Mesenchymal stem cell (in vitro differentiated cells and primary cell): ENCODE results near the gene LECT2.

Experiments used
- DNase-seq: peaks from one replicate; pipeline ENCODE4 v3.0.0-alpha.2; 2013
- H2AFZ ChIP-seq: one replicate; pipeline ENCODE4 v1.6.1; 2013; ENCODE audit warnings: low read depth, mild to moderate bottlenecking, control low read depth, inconsistent platforms, low read length, moderate library complexity
- H2AK5ac ChIP-seq: 2 replicates; pipeline ENCODE4 v1.6.1; 2013; ENCODE audit warnings: low read length, moderate library complexity, mild to moderate bottlenecking, inconsistent platforms; ENCODE audit not compliant: severe bottlenecking
- H2BK120ac ChIP-seq: one replicate; pipeline ENCODE4 v1.6.1; 2013; ENCODE audit warnings: low read depth, mild to moderate bottlenecking, inconsistent platforms, low read length, moderate library complexity
- H2BK12ac ChIP-seq, 2 experiments: one replicate each; pipeline ENCODE4 v1.6.1; 2013; ENCODE audit warnings: inconsistent platforms in 2 of 2, low read length in 2 of 2, mild to moderate bottlenecking in 2 of 2, moderate library complexity in 2 of 2, control low read depth in 1 of 2
- H2BK15ac ChIP-seq: one replicate; pipeline ENCODE4 v1.6.1; 2013; ENCODE audit warnings: mild to moderate bottlenecking, low read depth, inconsistent platforms; ENCODE audit not compliant: poor library complexity, severe bottlenecking
- H2BK5ac ChIP-seq: 2 replicates; pipeline ENCODE4 v1.6.1; 2013; ENCODE audit warnings: low read depth, mild to moderate bottlenecking, low read length, control low read depth, inconsistent platforms; ENCODE audit not compliant: poor library complexity, severe bottlenecking
- H3K14ac ChIP-seq, 2 experiments: one replicate each; pipeline ENCODE4 v1.6.1; 2013; ENCODE audit warnings: inconsistent platforms in 2 of 2, low read length in 2 of 2, control low read depth in 1 of 2, mild to moderate bottlenecking in 1 of 2, moderate library complexity in 1 of 2
- H3K18ac ChIP-seq, 2 experiments: one replicate each; pipeline ENCODE4 v1.6.1; 2013; ENCODE audit warnings: inconsistent platforms in 2 of 2, low read length in 2 of 2, control low read depth in 1 of 2, low read depth in 1 of 2, mild to moderate bottlenecking in 1 of 2
- H3K23ac ChIP-seq, 2 experiments: one replicate each; pipeline ENCODE4 v1.6.1; 2013; ENCODE audit warnings: inconsistent platforms in 2 of 2, low read length in 2 of 2, mild to moderate bottlenecking in 2 of 2, moderate library complexity in 2 of 2, control low read depth in 1 of 2
- H3K27ac ChIP-seq: 2 replicates; pipeline ENCODE4 v1.5.1; 2013; ENCODE audit warnings: mild to moderate bottlenecking, moderate library complexity, low read length, control low read depth, inconsistent platforms; ENCODE audit not compliant: poor library complexity, severe bottlenecking
- H3K27me3 ChIP-seq, 2 experiments: 2 replicates each; pipeline versions ENCODE4 v1.6.1 to v1.7.0; 2013; ENCODE audit warnings: low read length in 2 of 2, mild to moderate bottlenecking in 2 of 2, moderate library complexity in 2 of 2, control low read depth in 1 of 2, inconsistent platforms in 1 of 2; ENCODE audit not compliant: control insufficient read depth in 1 of 2, insufficient read depth in 1 of 2
- H3K36me3 ChIP-seq, 2 experiments: 2 replicates each; pipeline versions ENCODE4 v1.6.1 to v1.7.0; 2013; ENCODE audit warnings: low read length in 2 of 2, control low read depth in 1 of 2, inconsistent platforms in 1 of 2, low read depth in 1 of 2, mild to moderate bottlenecking in 1 of 2; ENCODE audit not compliant: insufficient read depth in 2 of 2, control insufficient read depth in 1 of 2
- H3K4ac ChIP-seq, 2 experiments: one replicate each; pipeline ENCODE4 v1.6.1; 2013; ENCODE audit warnings: inconsistent platforms in 2 of 2, low read length in 2 of 2, mild to moderate bottlenecking in 2 of 2, moderate library complexity in 2 of 2, control low read depth in 1 of 2, low read depth in 1 of 2
- H3K4me1 ChIP-seq: 2 replicates; pipeline ENCODE4 v1.6.1; 2013; ENCODE audit warnings: low read depth, low read length, control low read depth; ENCODE audit not compliant: control insufficient read depth, insufficient read depth
- H3K4me2 ChIP-seq: 2 replicates; pipeline ENCODE4 v1.6.1; 2013; ENCODE audit warnings: low read length, mild to moderate bottlenecking, inconsistent platforms; ENCODE audit not compliant: poor library complexity, severe bottlenecking
- H3K4me3 ChIP-seq, 2 experiments: 2 replicates each; pipeline versions ENCODE4 v1.5.1 to v1.7.0; 2013; ENCODE audit warnings: low read length in 2 of 2, mild to moderate bottlenecking in 2 of 2, control low read depth in 1 of 2, low read depth in 1 of 2; ENCODE audit not compliant: insufficient read depth in 1 of 2
- H3K79me1 ChIP-seq: replicated peaks from 2 replicates; pipeline ENCODE4 v1.6.1; 2013; ENCODE audit warnings: mild to moderate bottlenecking, control low read depth, low read length, inconsistent platforms; ENCODE audit not compliant: poor library complexity, severe bottlenecking
- H3K9ac ChIP-seq: 2 replicates; pipeline ENCODE4 v1.7.0; 2013; ENCODE audit warnings: mild to moderate bottlenecking, low read length, moderate library complexity
- H3K9me3 ChIP-seq: 2 replicates; pipeline ENCODE4 v1.7.0; 2013; ENCODE audit warnings: mild to moderate bottlenecking, low read length; ENCODE audit not compliant: control insufficient read depth
- H4K8ac ChIP-seq: one replicate; pipeline ENCODE4 v1.6.1; 2013; ENCODE audit warnings: inconsistent platforms, mild to moderate bottlenecking, low read length, moderate library complexity
- H4K91ac ChIP-seq: one replicate; pipeline ENCODE4 v1.6.1; 2013; ENCODE audit warnings: mild to moderate bottlenecking, low read length, inconsistent platforms
- WGBS: methylation state at CpG from one replicate; pipeline ENCODE4 v1.1.7; 2013; ENCODE audit warnings: mixed read lengths; 5-methylcytosine and 5-hydroxymethylcytosine counted together

Gene LECT2

GRCh38 chr5:135964670-135965320 is 10.0 kb upstream of the LECT2 start:
- Histone ChIP-seq H3K4me3 (no peak overlapping the region), H2BK5ac (no peak overlapping the region), H4K8ac (no peak overlapping the region), H3K79me1 (no peaks in the 10 kb centered on the region), H3K4ac (no peak overlapping the region), H3K36me3 (no peaks in the 10 kb centered on the region), H2AK5ac (no peak overlapping the region), H3K14ac (no peak overlapping the region), H2AFZ (no peak overlapping the region), H2BK120ac (no peak overlapping the region), H3K9me3 (no peaks in the 10 kb centered on the region), H3K23ac (no peak overlapping the region), H2BK15ac (no peak overlapping the region), H3K27me3 (no peaks in the 10 kb centered on the region), H3K27ac (no peak overlapping the region), H3K4me2 (no peak overlapping the region), H3K18ac (no peak overlapping the region), H3K9ac (no peak overlapping the region), H4K91ac (no peak overlapping the region), H2BK12ac (no peak overlapping the region), H3K4me1 (no peaks in the 10 kb centered on the region)
- WGBS: 100% methylated on average over 1 of the region's 1 CpG
- no peak for DNase-seq

- Histone ChIP-seq H3K9me3 (no peaks in the 10 kb centered on the region), H2AK5ac (no peak overlapping the region), H2AFZ (no peak overlapping the region), H3K4ac (no peak overlapping the region), H3K27ac (no peak overlapping the region), H3K27me3 (no peaks in the 10 kb centered on the region), H3K9ac (no peak overlapping the region), H3K4me3 (no peak overlapping the region), H3K4me2 (no peak overlapping the region), H2BK12ac (no peak overlapping the region), H3K23ac (no peak overlapping the region), H2BK120ac (no peak overlapping the region), H3K14ac (no peak overlapping the region), H3K79me1 (no peaks in the 10 kb centered on the region), H4K91ac (no peak overlapping the region), H2BK15ac (no peak overlapping the region), H4K8ac (no peak overlapping the region), H2BK5ac (no peak overlapping the region), H3K18ac (no peak overlapping the region), H3K36me3 (no peaks in the 10 kb centered on the region), H3K4me1 (no peaks in the 10 kb centered on the region)
- DNase-seq: no peak
- 86% methylated on average over 3 of the region's 4 CpGs for WGBS
Measured at GRCh38 chr5:135955525-135955924, 742 bp upstream of the LECT2 start.

GRCh38 chr5:135953850-135954249 is 933 bp downstream of the LECT2 start:
- Histone ChIP-seq H2BK120ac (no peak overlapping the region), H3K23ac (no peak overlapping the region), H3K18ac (no peak overlapping the region), H4K91ac (no peak overlapping the region), H4K8ac (no peak overlapping the region), H3K4me3 (no peak overlapping the region), H3K27me3 (no peaks in the 10 kb centered on the region), H2BK5ac (no peak overlapping the region), H3K79me1 (no peaks in the 10 kb centered on the region), H3K36me3 (no peaks in the 10 kb centered on the region), H3K4ac (no peak overlapping the region), H2AK5ac (no peak overlapping the region), H2BK15ac (no peak overlapping the region), H3K9me3 (no peaks in the 10 kb centered on the region), H3K4me2 (no peak overlapping the region), H3K14ac (no peak overlapping the region), H3K9ac (no peak overlapping the region), H2AFZ (no peak overlapping the region), H3K27ac (no peak overlapping the region), H3K4me1 (no peaks in the 10 kb centered on the region), H2BK12ac (no peak overlapping the region)
- DNase-seq: no peak
- WGBS: 83% methylated on average over 1 of the region's 2 CpGs

DNA sequence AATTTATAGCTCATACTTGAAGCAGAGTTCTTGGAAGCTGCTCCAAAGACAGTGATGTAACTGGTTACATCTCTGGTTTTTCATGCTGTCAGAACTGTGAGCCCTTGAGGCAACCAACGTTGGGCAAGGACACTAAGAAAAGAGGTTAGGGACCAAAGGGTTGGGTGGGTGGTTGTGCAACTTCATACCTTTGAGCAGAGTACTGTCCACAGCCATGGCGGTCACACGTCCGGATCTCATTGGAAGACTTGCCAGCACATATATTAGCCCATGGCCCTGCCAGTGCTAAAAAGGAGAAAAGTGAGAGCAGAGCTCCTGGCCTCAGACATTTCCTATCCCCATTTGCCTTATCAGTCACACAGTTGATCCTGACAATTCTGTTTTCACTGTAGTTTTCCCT is 2.1 kb downstream of the LECT2 start:
- H3K9ac ChIP-seq: no peak overlapping the region
- H3K18ac ChIP-seq: no peak overlapping the region
- H3K9me3 ChIP-seq: no peaks in the 10 kb centered on the region
- no peak overlapping the region for H4K8ac ChIP-seq
- WGBS: 84% methylated on average over 4 of the region's 4 CpGs
- no peak overlapping the region for H2BK12ac ChIP-seq
- no peaks in the 10 kb centered on the region for H3K27me3 ChIP-seq
- H2AK5ac ChIP-seq: no peak overlapping the region
- H3K79me1 ChIP-seq: no peaks in the 10 kb centered on the region
- H3K27ac ChIP-seq: no peak overlapping the region
- H2BK15ac ChIP-seq: no peak overlapping the region
- no peak overlapping the region for H2AFZ ChIP-seq
- H3K14ac ChIP-seq: no peak overlapping the region
- H3K4ac ChIP-seq: no peak overlapping the region
- no peak overlapping the region for H4K91ac ChIP-seq
- no peak overlapping the region for H2BK5ac ChIP-seq
- H3K4me2 ChIP-seq: no peak overlapping the region
- DNase-seq: no peak
- H3K36me3 ChIP-seq: no peaks in the 10 kb centered on the region
- H2BK120ac ChIP-seq: no peak overlapping the region
- no peak overlapping the region for H3K4me3 ChIP-seq
- no peak overlapping the region for H3K23ac ChIP-seq
- no peaks in the 10 kb centered on the region for H3K4me1 ChIP-seq
